Activated T-cell treated with anti-CD3 and anti-CD28 coated beads, Interleukin-2, amount 50 U/mL, for 48 hours (primary cell): ENCODE results near the gene PADI6.
"Not testable (repeated sequence)": the region's sequence is repeated elsewhere in the genome, so short reads cannot be mapped to it uniquely, and the experiment has no call there.

Experiments used
- DNase-seq, 2 experiments: peaks; one replicate each; pipeline ENCODE4 v3.0.0-alpha.2; 2020

PADI6 gene

GRCh38 chr1:17371896-17372295, at the start of gene PADI6:
Gene PADI6, plus strand, starts transcription at chr1:17372196. Its CDS starts 50 bp downstream, at chr1:17372246.
- DNase-seq = no peak

GRCh38 chr1:17328855-17329254, 43.1 kb upstream of the PADI6 start:
- no peak for DNase-seq

DNA sequence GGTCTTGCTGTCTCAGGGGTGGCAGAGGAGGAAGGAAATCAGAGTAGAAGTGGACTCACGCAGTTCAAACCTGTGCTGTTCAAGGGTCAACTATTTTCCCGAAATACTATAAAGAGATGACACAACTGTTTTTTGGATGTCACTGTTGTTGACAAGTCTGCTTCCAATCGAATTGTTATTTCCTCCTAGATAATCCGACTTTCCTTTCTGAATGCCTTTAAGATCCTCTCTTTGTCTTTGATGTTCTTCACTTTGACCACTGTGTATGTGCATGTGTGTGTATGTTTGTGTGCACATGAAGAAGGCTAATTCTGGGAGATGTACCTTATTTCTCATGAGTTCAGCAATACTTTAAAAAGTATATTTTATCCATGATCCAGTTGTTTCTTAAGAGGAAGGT, 42.4 kb upstream of the PADI6 start:
- no peak for DNase-seq

- DNase-seq = no peak
These were observed 41.1 kb upstream of the PADI6 start for GRCh38 chr1:17330856-17331255.

- DNase-seq = no peak
These were observed 38.9 kb upstream of the PADI6 start for GRCh38 chr1:17333081-17333480.

GRCh38 chr1:17335821-17336710, 35.9 kb upstream of the PADI6 start:
- DNase-seq = peak; percentile 81 to 85

GRCh38 chr1:17338706-17339493, 33.1 kb upstream of the PADI6 start:
- DNase-seq = no peak

- no peak for DNase-seq
These were observed 32.5 kb upstream of the PADI6 start for GRCh38 chr1:17339521-17339920.

DNA sequence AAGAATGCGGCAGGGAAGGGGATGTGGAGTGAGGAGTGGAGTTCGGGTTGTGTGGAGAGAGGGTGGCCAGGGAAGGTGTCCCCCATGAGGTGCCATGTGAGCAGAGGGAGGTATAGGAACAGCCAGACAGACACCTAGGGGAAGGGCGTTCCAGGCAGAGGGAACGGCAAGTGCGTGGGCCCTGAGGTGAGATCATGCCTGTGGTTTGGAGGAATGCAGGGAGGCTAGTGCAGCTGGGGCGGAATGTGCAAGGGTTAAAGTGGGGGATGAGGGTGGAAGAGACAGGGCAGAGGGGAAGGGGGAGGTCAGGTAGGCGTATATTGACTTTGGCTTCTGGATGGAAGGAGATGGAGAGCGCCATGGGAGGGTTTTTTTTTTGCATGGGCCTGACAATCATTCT, 31.6 kb upstream of the PADI6 start:
- no peak for DNase-seq

- DNase-seq = no peak
These were observed 30.0 kb upstream of the PADI6 start for GRCh38 chr1:17342014-17342441.

DNA sequence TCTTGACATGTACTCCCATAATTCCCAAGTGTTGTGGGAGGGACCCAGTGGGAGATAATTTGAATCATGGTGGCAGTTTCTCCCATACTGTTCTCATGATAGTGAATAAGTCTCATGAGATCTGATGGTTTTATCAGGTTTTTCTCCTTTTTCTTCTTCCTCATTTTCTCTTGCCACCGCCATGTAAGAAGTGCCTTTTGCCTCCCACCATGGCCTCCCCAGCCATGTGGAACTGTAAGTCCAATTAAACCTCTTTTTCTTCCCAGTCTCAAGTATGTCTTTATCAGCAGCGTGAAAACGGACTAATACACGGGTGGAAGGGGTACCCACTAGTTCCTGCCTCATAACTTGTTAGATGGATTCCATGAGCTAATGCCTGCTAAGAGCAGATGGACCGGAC, 26.5 kb upstream of the PADI6 start:
- DNase-seq = not testable (repeated sequence)

DNA sequence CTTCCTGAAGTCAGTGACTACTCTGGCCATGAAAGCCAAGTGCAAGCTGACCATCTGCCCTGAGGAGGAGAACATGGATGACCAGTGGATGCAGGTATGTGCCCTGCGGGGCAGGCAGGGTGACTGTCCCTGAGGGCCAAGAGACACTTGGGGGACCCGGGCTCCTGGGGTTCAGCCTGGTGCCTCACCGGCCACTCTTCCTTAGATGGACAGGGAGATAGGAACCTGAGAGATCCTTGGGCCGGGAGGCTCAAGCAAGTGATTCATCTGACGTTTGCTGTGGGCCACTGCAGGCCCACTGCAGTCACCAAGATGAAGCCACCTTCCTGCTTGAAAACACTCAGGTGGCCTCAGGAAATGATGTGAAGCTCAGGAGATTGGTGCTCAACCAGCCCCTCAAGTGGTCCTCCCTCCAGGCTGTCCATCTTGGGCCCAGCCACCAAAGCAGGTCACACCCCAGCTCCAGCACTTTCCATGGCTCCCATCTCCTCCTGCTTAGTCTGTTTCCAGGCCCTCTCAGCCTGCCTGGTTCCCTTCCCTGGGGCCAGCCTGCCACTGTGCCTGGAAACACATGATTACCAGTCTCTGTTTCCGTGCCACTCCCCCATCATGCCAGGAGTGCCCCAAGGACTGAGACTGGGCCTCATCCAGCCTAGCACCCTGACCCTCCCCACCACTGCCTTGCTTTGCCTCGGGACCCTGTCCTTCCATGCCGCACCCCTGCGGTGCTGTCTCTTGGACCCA, 25.8 kb upstream of the PADI6 start:
- no peak for DNase-seq

DNA sequence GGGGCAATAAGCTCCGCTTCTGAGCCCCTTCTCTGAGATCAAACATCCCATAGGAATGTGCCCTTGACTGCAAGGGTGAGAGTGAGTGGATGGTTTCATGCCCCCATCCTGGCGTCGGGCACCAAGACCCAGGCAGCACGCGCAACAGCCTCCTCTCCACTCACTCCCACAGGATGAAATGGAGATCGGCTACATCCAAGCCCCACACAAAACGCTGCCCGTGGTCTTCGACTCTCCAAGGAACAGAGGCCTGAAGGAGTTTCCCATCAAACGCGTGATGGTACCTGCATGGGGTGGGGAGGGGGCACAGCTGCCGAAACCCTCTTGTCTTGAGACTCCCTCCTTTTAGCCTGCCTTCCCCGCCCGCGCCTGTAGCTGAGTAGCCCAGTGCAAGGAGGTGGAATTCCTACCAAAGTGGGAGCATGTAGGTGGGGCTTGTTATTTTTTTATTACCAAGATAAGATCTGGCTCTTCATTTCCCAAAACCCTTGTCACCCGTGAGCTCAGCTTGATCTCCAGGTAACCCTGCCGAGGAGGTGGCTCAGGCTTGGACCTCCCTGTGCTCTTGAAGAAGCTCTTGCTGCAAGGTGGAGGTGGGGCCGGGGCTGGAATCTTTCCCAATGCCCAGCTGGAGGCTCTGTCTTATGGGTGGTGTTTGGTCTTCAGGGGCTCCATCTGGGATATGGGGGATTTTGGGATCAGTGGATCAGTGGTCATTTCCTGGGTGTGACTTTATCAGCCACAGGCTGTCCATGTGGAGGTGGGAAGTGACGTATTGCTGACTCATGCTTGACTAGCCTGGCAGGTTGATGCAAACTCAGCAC, 24.0 kb upstream of the PADI6 start:
- DNase-seq = no peak

DNA sequence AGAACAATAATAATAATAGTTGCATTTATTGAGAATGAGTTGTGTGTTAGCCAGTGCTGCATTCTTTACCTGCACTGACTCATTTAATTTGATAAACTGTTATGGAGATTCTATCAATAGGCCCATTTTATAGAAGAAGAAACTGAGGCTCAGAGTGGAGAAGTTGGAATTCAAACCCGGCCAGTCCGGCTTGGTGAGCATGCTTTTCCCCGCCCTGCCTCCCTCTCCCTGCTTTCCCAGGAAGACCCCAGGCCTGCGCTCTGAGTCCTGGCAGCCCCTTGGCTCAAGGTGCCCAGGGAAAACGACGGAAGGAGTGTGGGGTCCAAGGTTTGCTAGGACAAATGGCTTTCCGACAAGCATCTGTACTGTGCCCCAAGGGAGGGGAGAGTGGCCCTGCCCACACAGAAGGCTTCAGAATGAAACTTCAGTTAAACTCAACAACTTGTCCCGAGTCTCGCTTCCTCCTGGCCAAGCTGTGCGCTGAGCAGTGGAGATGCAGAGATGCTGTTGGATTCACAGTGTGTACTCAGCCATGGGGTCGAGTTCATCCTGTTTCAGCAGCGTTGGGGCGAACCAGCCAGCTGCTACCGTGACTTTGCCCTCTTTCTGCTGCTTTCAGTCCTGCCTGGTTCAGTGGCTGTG, 23.3 kb upstream of the PADI6 start:
- DNase-seq = no peak

DNA sequence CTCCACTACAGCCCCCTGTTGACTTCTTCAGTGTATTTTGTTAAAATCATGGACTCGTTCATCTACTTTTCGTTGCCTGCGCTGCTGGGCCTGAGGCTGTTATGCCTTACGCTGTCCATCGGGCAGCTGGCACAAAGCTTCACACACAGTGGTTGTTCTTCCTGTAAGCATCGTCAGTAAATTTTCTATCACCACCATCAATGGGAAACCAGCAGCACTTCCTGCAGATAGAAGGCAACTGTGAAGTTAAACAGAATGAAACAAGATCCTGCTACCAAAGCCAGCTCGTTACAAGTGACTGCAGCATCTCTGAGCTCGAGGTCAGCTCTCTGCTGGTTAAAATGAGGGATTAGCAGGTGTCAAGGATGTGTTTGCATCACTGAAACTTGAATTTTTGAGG, 21.9 kb upstream of the PADI6 start:
- DNase-seq = no peak

GRCh38 chr1:17350928-17351446, 21.0 kb upstream of the PADI6 start:
- DNase-seq = no peak

DNA sequence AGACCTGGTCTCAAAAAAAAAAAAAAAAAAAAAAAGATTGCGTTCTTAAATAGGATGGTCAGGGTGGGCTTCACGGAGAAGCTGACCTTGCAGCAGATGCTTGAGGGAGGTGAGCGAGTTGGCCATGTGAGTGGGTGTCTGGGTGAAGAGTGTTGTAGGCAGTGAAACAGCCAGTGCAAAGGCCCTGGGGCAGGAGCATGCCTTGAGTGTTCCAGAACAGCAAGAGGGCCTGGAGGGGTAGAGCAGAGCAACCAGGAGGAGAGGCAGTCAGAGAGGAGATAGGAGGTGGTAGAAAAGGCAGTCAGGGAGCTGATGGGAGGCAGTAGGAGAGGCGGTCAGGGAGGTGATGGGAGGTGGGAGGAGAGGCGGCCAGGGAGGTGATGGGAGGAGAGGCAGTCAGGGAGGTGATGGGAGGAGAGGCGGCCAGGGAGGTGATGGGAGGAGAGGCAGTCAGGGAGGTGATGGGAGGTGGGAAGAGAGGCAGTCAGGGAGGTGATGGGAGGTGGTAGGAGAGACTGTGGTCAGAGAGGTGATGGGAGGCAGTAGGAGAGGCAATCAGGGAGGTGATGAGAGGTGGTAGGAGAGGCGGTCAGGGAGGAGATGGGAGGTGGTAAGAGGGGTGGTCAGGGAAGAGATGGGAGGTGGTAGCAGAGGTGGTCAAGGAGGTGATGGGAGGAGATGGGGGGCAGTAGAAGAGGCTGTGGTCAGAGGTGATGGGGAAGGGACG, 20.2 kb upstream of the PADI6 start:
- DNase-seq = no peak

- no peak for DNase-seq
These were observed 19.5 kb upstream of the PADI6 start for GRCh38 chr1:17352419-17352909.

DNA sequence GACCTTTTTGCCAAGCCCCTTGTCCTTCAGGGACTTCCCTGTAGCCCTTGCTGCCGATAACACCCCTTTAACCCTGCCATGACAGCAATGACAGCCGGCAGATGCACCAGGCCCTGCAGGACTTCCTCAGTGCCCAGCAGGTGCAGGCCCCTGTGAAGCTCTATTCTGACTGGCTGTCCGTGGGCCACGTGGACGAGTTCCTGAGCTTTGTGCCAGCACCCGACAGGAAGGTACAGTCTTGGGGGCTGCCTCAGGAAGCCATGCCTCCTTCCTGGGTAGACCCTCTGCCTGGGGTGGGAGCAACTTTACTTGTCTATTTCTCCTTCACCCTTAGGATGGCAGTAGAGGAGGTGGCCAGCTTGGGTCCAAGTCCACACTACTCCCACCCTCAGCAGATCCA, 16.1 kb upstream of the PADI6 start:
- DNase-seq = peak; percentile 51 to 54

DNA sequence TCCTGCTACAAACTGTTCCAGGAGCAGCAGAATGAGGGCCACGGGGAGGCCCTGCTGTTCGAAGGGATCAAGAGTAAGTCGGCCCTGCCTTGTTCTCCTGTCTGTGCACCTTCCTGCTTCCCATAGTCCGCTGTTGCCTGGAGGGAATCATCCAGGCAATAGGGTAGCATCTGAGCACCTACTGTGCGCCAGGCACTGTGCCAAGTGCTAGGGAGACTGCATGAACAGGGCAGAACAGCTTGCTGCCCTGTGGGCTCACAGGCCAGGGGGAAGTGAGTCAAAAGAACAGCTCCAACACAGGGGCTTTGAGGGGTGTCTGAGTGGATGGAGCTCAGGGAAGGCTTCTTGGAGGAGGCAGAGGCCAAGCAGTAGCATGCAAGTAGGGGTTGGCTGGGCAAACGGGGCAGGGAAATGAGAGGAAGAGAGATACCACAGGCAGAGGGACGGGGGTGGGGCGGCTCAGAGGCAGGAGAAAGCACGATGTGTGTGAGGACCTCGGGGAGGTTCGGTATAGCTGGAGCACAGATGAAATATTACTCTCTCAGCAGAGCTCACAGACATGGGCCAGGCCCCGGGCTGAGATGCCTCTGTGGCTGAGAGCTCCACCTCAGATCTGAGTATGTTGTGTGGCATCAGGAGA, 15.5 kb upstream of the PADI6 start:
- DNase-seq = peak; percentile 26 to 27
